Hematopoietic multipotent progenitor cell treated with erythropoietin and hydrocortisone succinate and interleukin-3 and kit ligand, for 15 days (in vitro differentiated cells): Measurements from ENCODE around the gene MUCL3.
A peak's percentile ranks its signal among the peaks of the same experiment; 100 is the strongest.
"Not testable (repeated sequence)": the region's sequence is repeated elsewhere in the genome, so short reads cannot be mapped to it uniquely, and the experiment has no call there.

Source experiments
- DNase-seq: peaks from one replicate; pipeline ENCODE4 v3.0.0-alpha.2; 2015; ENCODE audit warnings: low spot score

MUCL3 gene

GRCh38 chr6:30983439-30983838, 42.7 kb downstream of the MUCL3 start, which contains the start of gene MUC21:
Gene MUC21, plus strand, starts transcription at chr6:30983718. Its CDS starts 241 bp downstream, at chr6:30983959.
- DNase-seq: no peak

GRCh38 chr6:30985490-30985889, 44.7 kb downstream of the MUCL3 start:
- no peak for DNase-seq

- no peak for DNase-seq
These were observed 46.5 kb downstream of the MUCL3 start for GRCh38 chr6:30987304-30987703.

- DNase-seq: peak; percentile 16
These were observed 47.5 kb downstream of the MUCL3 start for GRCh38 chr6:30988209-30988825.

GRCh38 chr6:30990422-30991086, 49.8 kb downstream of the MUCL3 start:
- no peak for DNase-seq

- DNase-seq: no peak
These were observed 51.1 kb downstream of the MUCL3 start for GRCh38 chr6:30991891-30992290.

- no peak for DNase-seq
These were observed 56.5 kb downstream of the MUCL3 start for GRCh38 chr6:30997301-30997700.

GRCh38 chr6:30998785-30999184, 58.0 kb downstream of the MUCL3 start:
- DNase-seq: no peak

- not testable (repeated sequence) for DNase-seq
These were observed 59.5 kb downstream of the MUCL3 start for GRCh38 chr6:31000067-31000860.

- no peak for DNase-seq
These were observed 60.6 kb downstream of the MUCL3 start for GRCh38 chr6:31001281-31001888.

- DNase-seq: no peak
These were observed 61.7 kb downstream of the MUCL3 start for GRCh38 chr6:31002471-31002870.
